ENCODE results near the gene SGPP2.
A peak's percentile ranks its signal among the peaks of the same experiment; 100 is the strongest.
"Not testable (repeated sequence)": the region's sequence is repeated elsewhere in the genome, so short reads cannot be mapped to it uniquely, and the experiment has no call there.

Gene SGPP2

DNA sequence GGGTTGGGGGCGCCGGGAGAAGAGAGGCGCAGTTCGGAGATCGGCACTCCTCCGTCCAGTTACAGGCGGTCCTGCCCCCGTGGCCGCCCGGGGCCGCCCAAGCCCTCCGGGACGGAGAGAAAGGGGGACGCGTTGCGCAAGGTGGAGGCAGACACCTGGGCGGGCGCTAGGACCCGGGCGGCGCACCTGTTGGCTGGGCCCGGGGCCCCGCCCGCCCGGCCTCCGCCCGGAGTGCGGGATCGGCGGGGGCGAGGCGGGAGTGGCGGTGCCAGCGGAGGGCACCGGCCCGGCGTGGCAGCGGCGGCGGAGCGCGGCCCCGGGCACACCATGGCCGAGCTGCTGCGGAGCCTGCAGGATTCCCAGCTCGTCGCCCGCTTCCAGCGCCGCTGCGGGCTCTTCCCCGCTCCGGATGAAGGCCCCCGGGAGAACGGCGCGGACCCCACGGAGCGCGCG, at the start of gene SGPP2:
Gene SGPP2, plus strand, starts transcription at position 268 of the 453 bp plus-strand sequence. Its CDS starts 60 bp downstream, at position 328.
- no peak for DNase-seq (ENCODE audit: low spot score)

DNA sequence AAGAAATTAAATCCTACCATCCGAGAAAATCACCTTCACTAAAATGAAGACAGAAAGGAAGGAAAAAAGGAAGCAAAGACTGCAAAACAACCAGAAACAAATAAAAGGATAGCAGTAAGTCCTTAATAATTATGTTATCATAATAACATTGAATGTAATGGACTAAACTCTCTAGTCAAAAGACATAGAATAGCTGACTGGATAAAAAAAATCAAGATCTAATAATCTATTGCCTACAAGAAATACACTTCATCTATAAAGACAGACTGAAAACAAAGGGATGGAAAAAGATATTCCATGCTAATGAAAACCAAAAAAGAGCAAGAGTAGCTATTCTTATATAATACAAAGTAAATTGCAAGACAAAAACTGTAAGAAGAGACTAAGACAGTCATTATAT, 48.5 kb upstream of the SGPP2 start:
- no peak for DNase-seq (ENCODE audit: low spot score)

- DNase-seq (ENCODE audit: low spot score), result no peak
Measured at GRCh38 chr2:222380456-222380855, 43.9 kb upstream of the SGPP2 start.

GRCh38 chr2:222381566-222381965, 42.8 kb upstream of the SGPP2 start:
- no peak for DNase-seq (ENCODE audit: low spot score)

DNA sequence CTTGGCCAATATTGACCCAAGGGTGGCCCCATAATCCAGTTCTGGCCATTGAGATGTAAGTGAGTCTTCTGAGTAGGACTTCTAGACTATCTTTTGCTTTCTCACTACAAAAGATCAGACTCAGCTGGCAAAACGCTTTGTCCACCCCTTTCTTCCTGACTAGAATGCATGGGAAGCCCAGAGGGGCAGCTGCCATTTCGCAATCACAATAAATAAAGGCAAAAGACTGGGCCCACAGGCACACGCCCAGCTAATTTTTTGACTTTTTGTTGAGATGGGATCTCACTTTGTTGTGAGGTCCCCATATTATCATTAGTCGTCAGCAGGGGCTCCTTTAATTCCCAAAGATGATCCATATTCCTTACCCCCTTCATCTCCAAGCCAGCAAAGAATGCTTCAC, 41.1 kb upstream of the SGPP2 start:
- DNase-seq (ENCODE audit: low spot score), result no peak

- no peak for DNase-seq (ENCODE audit: low spot score)
Measured at GRCh38 chr2:222391743-222392285, 32.5 kb upstream of the SGPP2 start.

- DNase-seq (ENCODE audit: low spot score), result no peak
Measured at GRCh38 chr2:222393733-222394267, 30.5 kb upstream of the SGPP2 start.

DNA sequence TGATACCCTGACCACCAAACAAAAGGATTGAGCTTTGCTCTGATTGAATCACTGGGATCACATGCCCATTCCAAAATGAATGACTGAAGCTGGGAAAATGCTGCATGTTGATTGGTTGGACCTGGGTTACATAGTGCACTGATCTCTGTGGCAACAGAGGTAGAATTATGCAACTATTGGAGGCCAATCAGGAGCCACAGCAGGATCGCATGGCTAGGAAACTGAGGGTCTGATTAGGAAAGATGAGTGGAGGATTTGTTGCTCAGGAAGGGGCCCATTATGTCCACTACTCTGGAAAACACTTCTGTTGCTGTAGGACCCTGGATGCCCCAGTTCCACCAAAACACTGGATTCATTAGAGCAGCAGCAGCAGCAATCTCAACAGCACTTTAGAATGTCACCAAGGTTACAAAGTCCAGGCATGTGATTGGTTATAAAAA, 25.9 kb upstream of the SGPP2 start:
- DNase-seq (ENCODE audit: low spot score), result no peak

GRCh38 chr2:222399038-222399783, 25.1 kb upstream of the SGPP2 start:
- DNase-seq (ENCODE audit: low spot score), result no peak

DNA sequence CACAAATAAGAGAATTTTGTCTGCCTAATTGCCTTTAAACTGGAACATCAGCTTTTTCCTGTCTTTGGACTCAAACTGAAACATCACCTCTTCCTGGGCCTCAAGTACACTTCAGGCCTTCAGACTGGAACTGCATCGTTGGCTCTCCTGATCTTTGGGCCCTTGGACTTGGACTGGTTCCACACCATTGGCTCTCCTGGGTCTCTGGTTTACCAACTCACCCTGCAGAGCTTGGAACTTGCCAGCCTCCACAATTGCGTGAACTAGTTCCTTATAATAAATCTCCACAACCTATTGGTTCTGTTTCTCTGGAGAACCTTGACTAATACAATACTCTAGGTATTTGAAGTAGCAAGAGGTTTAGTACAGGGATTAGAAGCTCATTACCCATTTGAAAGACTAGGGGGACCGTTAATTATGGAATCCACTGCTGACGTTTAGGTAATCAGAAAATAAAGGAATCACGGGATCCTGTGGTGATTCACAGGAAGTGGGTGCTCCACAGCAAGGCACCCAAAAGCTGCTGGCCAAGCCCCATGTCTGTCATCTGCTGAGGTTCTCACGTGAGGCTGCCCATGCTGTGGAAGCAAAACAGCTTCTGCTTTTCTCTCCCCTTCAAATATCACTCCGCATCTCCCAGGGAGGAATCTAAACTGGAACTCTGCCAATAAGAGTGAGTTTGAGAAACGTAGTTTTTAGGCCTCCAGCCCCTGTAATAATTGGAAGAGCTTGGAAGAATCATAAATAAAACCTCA, 20.0 kb upstream of the SGPP2 start:
- DNase-seq (ENCODE audit: low spot score), result peak; percentile 5

DNA sequence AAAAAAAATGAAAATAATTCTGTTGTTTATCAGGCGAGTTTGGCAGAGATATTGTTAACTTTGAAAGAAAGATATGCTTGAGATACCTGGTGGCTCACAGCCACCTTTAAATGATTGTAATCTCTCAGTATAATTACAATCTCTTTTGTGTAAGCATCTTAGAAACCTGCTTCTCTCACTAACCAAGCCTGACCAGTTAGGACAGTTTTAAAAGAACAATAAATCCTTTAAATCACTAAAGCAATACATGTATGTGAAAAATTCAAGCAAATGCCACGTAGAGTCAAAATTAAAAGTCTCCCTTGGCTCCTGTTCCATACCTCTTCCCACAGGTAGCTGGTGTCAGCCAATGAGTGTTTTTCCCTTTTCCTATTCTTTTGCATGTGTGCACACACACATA, 15.7 kb upstream of the SGPP2 start:
- no peak for DNase-seq (ENCODE audit: low spot score)

GRCh38 chr2:222410534-222410933, 13.8 kb upstream of the SGPP2 start:
- no peak for DNase-seq (ENCODE audit: low spot score)

DNA sequence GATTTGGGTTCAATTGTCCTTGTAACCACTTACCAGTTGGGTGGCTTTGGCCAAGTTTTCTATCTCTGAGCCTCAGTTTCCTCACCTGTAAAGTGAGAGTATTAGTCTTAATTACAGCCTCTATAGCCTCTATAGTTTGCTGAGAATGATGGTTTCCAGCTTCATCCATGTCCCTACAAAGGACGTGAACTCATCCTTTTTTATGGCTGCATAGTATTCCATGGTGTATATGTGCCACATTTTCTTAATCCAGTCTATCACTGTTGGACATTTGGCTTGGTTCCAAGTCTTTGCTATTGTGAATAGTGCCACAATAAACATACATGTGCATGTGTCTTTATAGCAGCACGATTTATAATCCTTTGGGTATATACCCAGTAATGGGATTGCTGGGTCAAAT, 12.0 kb upstream of the SGPP2 start:
- DNase-seq (ENCODE audit: low spot score), result not testable (repeated sequence)

DNA sequence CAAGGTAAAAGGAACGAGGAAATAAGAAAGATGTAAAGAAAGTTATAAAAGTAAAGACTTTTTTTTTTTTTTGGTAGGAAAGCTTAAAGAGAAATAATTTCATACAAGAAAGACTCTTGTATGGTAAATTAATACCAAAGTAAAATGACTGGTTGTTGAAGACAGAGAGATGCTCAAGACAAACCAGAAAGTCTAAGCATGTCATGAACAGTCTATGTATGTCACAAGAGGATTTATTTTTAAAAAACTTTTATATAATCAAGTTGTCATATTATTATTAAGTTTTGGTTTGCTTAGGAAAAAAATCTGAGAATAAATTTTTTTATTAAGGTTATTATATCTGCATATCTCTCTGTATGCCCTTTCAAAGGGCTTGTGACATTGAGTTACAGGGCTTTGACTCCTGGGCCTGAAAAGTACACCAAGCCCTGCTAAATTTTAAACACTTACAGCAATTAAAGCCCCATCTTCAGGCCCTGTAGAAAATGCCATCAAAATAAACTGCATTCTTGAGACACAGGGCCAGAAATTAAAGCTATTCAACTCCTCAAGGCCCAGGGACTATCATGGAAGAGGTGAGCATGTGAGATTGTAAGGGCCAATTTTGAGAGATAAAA, 10.9 kb upstream of the SGPP2 start:
- no peak for DNase-seq (ENCODE audit: low spot score)

GRCh38 chr2:222418739-222419138, 5.6 kb upstream of the SGPP2 start:
- DNase-seq (ENCODE audit: low spot score), result no peak

GRCh38 chr2:222420508-222420907, 3.8 kb upstream of the SGPP2 start:
- no peak for DNase-seq (ENCODE audit: low spot score)

DNA sequence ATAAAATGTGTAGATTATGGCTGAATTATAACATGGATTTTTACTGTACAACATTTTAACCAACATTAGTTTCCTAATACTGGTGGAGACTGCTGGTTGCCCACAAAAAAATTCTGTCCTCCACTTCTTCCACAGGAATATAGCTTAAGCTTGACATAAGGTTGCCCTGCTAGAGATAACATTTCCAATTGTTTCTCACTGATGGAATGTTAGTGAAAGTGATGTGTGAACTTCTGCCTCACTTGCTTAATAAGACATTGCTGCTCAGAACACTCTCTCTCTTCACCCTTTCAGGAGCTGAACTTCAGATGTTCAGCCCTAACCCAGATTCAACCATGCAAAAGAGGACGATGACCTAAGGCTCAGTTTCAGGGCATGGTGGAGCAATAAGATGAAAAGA, 2.7 kb upstream of the SGPP2 start:
- DNase-seq (ENCODE audit: low spot score), result no peak

- DNase-seq (ENCODE audit: low spot score), result no peak
Measured at GRCh38 chr2:222423186-222423585, 1.2 kb upstream of the SGPP2 start.

DNA sequence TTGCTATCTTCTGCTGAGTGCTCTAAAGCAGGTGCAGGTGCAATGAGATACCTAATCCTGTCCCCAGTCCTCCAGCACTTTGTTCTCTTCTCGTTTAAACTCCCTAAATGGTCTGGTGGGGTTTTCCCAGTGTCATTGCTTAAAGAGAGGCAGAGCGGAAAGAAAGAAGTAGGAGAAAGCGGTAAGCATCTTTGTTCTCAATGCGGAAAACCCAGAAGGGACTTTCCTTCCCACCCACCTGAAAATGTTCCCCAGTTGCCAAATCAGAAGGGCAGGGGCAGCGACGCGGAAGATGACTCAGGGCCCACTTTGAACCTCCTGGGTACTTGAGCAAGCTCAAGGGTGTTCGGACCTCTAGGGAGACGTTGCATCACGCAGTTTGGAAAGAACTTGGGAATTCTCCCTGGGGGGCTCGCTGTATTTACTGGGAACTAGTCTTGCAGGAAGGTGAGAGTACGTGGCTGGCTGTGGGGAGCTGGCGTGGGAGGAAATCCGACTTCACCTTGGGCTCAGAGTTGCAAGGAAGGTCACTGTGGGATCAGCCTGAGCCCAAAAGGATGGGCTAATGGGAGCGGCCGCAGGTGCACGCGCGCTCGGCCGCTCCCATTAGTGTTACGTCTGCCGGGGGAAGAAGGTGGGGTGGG, 589 bp upstream of the SGPP2 start:
- DNase-seq (ENCODE audit: low spot score), result no peak

GRCh38 chr2:222424729-222425671, 657 bp downstream of the SGPP2 start:
- DNase-seq (ENCODE audit: low spot score), result no peak
